Tibial nerve (tissue), 4 donors: ENCODE measurements around the gene NFKBIL1.

Experiments
- CTCF ChIP-seq, 5 experiments: fragments of 200-600 bp in 3 of 5; fragments of 450-650 bp in 2 of 5; sonication (generic) in 3 of 5; IDR thresholded peaks; one replicate each; pipeline ENCODE4 v1.5.1; 2016 to 2019; ENCODE audit warnings: antibody characterized with exemption in 5 of 5, mild to moderate bottlenecking in 3 of 5, moderate library complexity in 2 of 5
- EP300 ChIP-seq, 2 donors: sonication (generic); formaldehyde crosslinking; IDR thresholded peaks; one replicate each; pipeline ENCODE4 v1.6.1; 2017; ENCODE audit warnings: antibody characterized with exemption in 2 of 2, mild to moderate bottlenecking in 1 of 2
- POLR2A ChIP-seq, 2 donors: fragments of 450-650 bp; IDR thresholded peaks; one replicate each; pipeline ENCODE4 v1.6.1; 2017; ENCODE audit warnings: antibody characterized with exemption in 2 of 2, mild to moderate bottlenecking in 2 of 2, moderate library complexity in 2 of 2

GRCh38 chr6:31585491-31585890, 38.1 kb downstream of the NFKBIL1 start:
- TF ChIP-seq POLR2A (IDR thresholded peaks at IDR 0.05) (no peak), CTCF (IDR thresholded peaks at IDR 0.05) (no peak), EP300 (IDR thresholded peaks at IDR 0.05) (no peak)
